ENCODE results near the gene DGKG. TPM values are rescaled to one million over a fixed set of nuclear protein-coding genes. Genes with fewer than 3 reads are reported as not detected.

The DGKG gene
- total RNA-seq, 1 donor from 2014 or later = 5.7 TPM

- no peak for ATAC-seq
- no peak overlapping the region for H3K27ac ChIP-seq
- no peak for TF ChIP-seq CTCF (IDR thresholded peaks at IDR 0.05)
Observed at GRCh38 chr3:186237915-186238314, 124.1 kb downstream of the DGKG start.

GRCh38 chr3:186236357-186237020 is 125.5 kb downstream of the DGKG start:
- intact Hi-C loops (cut with DNase I) = no loop called here
- DNase-seq (no peak), ATAC-seq (peak; percentile 87 to 95)

More at GRCh38 chr3:186237915-186238314, 124.1 kb downstream of the DGKG start:
- Histone ChIP-seq H3K36me3 (no peaks in the 10 kb centered on the region), H3K27me3 (ENCODE audit: low read depth) (no peaks in the 10 kb centered on the region), H3K4me1 (peaks cover 31% of the 10 kb centered on the region), H3K4me3 (no peak overlapping the region), H3K9me3 (no peaks in the 10 kb centered on the region)
- intact Hi-C loops (cut with DNase I) = no loop called here
- no peak for DNase-seq

GRCh38 chr3:186235554-186235953 is 126.5 kb downstream of the DGKG start:
- no peak for DNase-seq
- Histone ChIP-seq H3K27me3 (ENCODE audit: low read depth) (no peaks in the 10 kb centered on the region), H3K36me3 (no peaks in the 10 kb centered on the region), H3K4me3 (no peak overlapping the region), H3K27ac (no peak overlapping the region), H3K9me3 (no peaks in the 10 kb centered on the region), H3K4me1 (peaks cover 15% of the 10 kb centered on the region)
- no peak for TF ChIP-seq CTCF (IDR thresholded peaks at IDR 0.05)
- no peak for ATAC-seq
- intact Hi-C loops (cut with DNase I) = no loop called here

More at GRCh38 chr3:186236357-186237020, 125.5 kb downstream of the DGKG start:
- peak overlapping the region; percentile 20 for H3K27ac ChIP-seq
- H3K4me3 ChIP-seq = no peak overlapping the region
- H3K9me3 ChIP-seq = no peaks in the 10 kb centered on the region
- H3K36me3 ChIP-seq = no peaks in the 10 kb centered on the region
- peaks cover 17% of the 10 kb centered on the region for H3K4me1 ChIP-seq
- no peaks in the 10 kb centered on the region for H3K27me3 ChIP-seq (ENCODE audit: low read depth)
- TF ChIP-seq CTCF (IDR thresholded peaks at IDR 0.05) = no peak

GRCh38 chr3:186234152-186234551 is 127.9 kb downstream of the DGKG start:
- DNase-seq (no peak), ATAC-seq (no peak)
- Histone ChIP-seq H3K9me3 (no peaks in the 10 kb centered on the region), H3K4me1 (peaks cover 11% of the 10 kb centered on the region), H3K4me3 (no peak overlapping the region), H3K27ac (no peak overlapping the region), H3K27me3 (ENCODE audit: low read depth) (no peaks in the 10 kb centered on the region), H3K36me3 (no peaks in the 10 kb centered on the region)
- no peak for TF ChIP-seq CTCF (IDR thresholded peaks at IDR 0.05)
- intact Hi-C loops (cut with DNase I) = no loop called here

GRCh38 chr3:186226482-186226881 is 135.6 kb downstream of the DGKG start:
- TF ChIP-seq CTCF (IDR thresholded peaks at IDR 0.05) = no peak
- ATAC-seq = peak; percentile 75 to 87
- Histone ChIP-seq H3K4me3 (no peak overlapping the region), H3K27me3 (ENCODE audit: low read depth) (no peaks in the 10 kb centered on the region), H3K27ac (no peak overlapping the region), H3K4me1 (no peaks in the 10 kb centered on the region), H3K36me3 (no peaks in the 10 kb centered on the region), H3K9me3 (no peaks in the 10 kb centered on the region)
- intact Hi-C loops (cut with DNase I) = no loop called here
- no peak for DNase-seq
